ENCODE data around the gene CATSPERZ.

CATSPERZ gene

GRCh38 chr11:64296236-64296635 is 3.9 kb upstream of the CATSPERZ start:
- no peaks in the 10 kb centered on the region for H3K36me3 ChIP-seq (ENCODE audit: low read depth)
- H3K27me3 ChIP-seq (ENCODE audit: insufficient read depth, poor library complexity, severe bottlenecking) = peaks cover 45% of the 10 kb centered on the region
- DNase-seq (ENCODE audit: low spot score) (no peak), ATAC-seq (ENCODE audit: low read depth) (no peak)
- TF ChIP-seq, protein P1, sequence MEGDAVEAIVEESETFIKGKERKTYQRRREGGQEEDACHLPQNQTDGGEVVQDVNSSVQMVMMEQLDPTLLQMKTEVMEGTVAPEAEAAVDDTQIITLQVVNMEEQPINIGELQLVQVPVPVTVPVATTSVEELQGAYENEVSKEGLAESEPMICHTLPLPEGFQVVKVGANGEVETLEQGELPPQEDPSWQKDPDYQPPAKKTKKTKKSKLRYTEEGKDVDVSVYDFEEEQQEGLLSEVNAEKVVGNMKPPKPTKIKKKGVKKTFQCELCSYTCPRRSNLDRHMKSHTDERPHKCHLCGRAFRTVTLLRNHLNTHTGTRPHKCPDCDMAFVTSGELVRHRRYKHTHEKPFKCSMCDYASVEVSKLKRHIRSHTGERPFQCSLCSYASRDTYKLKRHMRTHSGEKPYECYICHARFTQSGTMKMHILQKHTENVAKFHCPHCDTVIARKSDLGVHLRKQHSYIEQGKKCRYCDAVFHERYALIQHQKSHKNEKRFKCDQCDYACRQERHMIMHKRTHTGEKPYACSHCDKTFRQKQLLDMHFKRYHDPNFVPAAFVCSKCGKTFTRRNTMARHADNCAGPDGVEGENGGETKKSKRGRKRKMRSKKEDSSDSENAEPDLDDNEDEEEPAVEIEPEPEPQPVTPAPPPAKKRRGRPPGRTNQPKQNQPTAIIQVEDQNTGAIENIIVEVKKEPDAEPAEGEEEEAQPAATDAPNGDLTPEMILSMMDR (IDR thresholded peaks at IDR 0.05; ENCODE audit: poor library complexity, severe bottlenecking) = no peak
- H3K4me1 ChIP-seq (ENCODE audit: insufficient read depth, poor library complexity, severe bottlenecking) = no peaks in the 10 kb centered on the region
- no peak overlapping the region for H3K4me3 ChIP-seq (ENCODE audit: severe bottlenecking)
- no peaks in the 10 kb centered on the region for H3K9me3 ChIP-seq (ENCODE audit: severe bottlenecking)
- no peak overlapping the region for H3K27ac ChIP-seq (ENCODE audit: poor library complexity, severe bottlenecking)

GRCh38 chr11:64296830-64297698 is 3.1 kb upstream of the CATSPERZ start:
- H3K27me3 ChIP-seq (ENCODE audit: insufficient read depth, poor library complexity, severe bottlenecking) = peaks cover 39% of the 10 kb centered on the region
- no peak for ATAC-seq (ENCODE audit: low read depth)

GRCh38 chr11:64297699-64298358 is 2.3 kb upstream of the CATSPERZ start:
- Histone ChIP-seq H3K9me3 (ENCODE audit: severe bottlenecking) (no peaks in the 10 kb centered on the region), H3K27me3 (ENCODE audit: insufficient read depth, poor library complexity, severe bottlenecking) (peaks cover 32% of the 10 kb centered on the region), H3K4me1 (ENCODE audit: insufficient read depth, poor library complexity, severe bottlenecking) (no peaks in the 10 kb centered on the region), H3K4me3 (ENCODE audit: severe bottlenecking) (no peak overlapping the region), H3K27ac (ENCODE audit: poor library complexity, severe bottlenecking) (no peak overlapping the region), H3K36me3 (ENCODE audit: low read depth) (no peaks in the 10 kb centered on the region)
- DNase-seq (ENCODE audit: low spot score) (no peak), ATAC-seq (ENCODE audit: low read depth) (no peak)
- TF ChIP-seq, protein P1 (IDR thresholded peaks at IDR 0.05; ENCODE audit: poor library complexity, severe bottlenecking) = no peak

More at GRCh38 chr11:64296830-64297698, 3.1 kb upstream of the CATSPERZ start:
- no peaks in the 10 kb centered on the region for H3K9me3 ChIP-seq (ENCODE audit: severe bottlenecking)
- no peaks in the 10 kb centered on the region for H3K4me1 ChIP-seq (ENCODE audit: insufficient read depth, poor library complexity, severe bottlenecking)
- no peaks in the 10 kb centered on the region for H3K36me3 ChIP-seq (ENCODE audit: low read depth)
- no peak for DNase-seq (ENCODE audit: low spot score)
- TF ChIP-seq, protein P1 (IDR thresholded peaks at IDR 0.05; ENCODE audit: poor library complexity, severe bottlenecking) = no peak
- H3K27ac ChIP-seq (ENCODE audit: poor library complexity, severe bottlenecking) = no peak overlapping the region
- H3K4me3 ChIP-seq (ENCODE audit: severe bottlenecking) = no peak overlapping the region

DNA sequence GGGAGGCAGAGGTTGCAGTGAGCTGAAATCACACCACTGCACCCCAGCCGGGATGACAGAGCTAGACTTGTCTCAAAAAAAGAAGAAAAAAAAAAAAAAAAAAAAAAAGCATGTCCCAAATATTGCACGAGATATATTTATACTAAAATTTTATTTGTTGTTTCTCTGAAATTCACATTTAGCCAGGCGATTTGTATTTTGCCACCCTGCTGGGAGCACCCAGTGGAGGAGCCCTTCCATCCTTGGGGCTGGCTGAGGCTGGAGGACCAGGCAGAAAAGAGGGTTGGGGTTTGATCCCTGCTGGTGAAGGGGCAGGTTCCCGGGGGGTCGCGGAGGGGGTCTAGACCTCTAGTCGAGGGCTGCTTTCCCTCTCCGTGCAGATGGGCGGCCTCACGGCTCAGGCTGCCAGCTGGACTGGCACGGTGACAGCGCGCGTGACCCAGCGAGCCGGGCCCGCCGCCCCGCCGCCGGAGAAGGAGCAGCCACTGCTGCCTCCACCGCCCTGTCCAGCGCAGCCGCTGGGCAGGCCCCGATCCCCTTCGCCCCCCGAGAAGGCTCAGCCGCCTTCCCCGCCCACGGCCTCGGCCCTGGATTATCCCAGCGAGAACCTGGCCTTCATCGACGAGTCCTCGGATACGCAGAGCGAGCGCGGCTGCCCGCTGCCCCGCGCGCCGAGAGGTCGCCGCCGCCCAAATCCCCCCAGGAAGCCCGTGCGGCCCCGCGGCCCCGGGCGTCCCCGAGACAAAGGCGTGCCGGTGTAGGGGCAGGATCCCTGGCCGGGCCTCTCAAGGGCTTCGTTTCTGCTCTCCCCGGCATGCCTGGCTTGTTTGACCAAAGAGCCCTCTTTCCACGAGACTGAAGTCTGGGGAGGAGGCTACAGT is 952 bp upstream of the CATSPERZ start:
- H3K36me3 ChIP-seq (ENCODE audit: low read depth) = no peaks in the 10 kb centered on the region
- H3K27ac ChIP-seq (ENCODE audit: poor library complexity, severe bottlenecking) = no peak overlapping the region
- H3K9me3 ChIP-seq (ENCODE audit: severe bottlenecking) = no peaks in the 10 kb centered on the region
- no peak overlapping the region for H3K4me3 ChIP-seq (ENCODE audit: severe bottlenecking)
- ATAC-seq (ENCODE audit: low read depth) (no peak), DNase-seq (ENCODE audit: low spot score) (no peak)
- TF ChIP-seq, protein P1 (IDR thresholded peaks at IDR 0.05; ENCODE audit: poor library complexity, severe bottlenecking) = no peak
- no peaks in the 10 kb centered on the region for H3K4me1 ChIP-seq (ENCODE audit: insufficient read depth, poor library complexity, severe bottlenecking)
- peaks cover 22% of the 10 kb centered on the region for H3K27me3 ChIP-seq (ENCODE audit: insufficient read depth, poor library complexity, severe bottlenecking)
